ENCODE measurements around the gene ABR. TPM values are rescaled to one million over a fixed set of nuclear protein-coding genes. Genes with fewer than 3 reads are reported as not detected.
"Not testable (repeated sequence)": the region's sequence is repeated elsewhere in the genome, so short reads cannot be mapped to it uniquely, and the experiment has no call there.

The ABR gene
- polyA plus RNA-seq, 2 of the 4 experiments (the other 2 are of a cell fraction): 70.9 to 73.8 TPM

GRCh38 chr17:1122533-1123392 is 57.0 kb downstream of the ABR start:
- Histone ChIP-seq H3K27ac (peak overlapping the region; percentile 31 to 44; a peak in 5 of 6 replicates), H3K9me3 (no peaks in the 10 kb centered on the region; the same call in 2 of the 3 replicates), H3K4me2 (peak overlapping the region; percentile 59), H3K4me3 (no peak overlapping the region), H3K4me1 (peaks cover 14% of the 10 kb centered on the region; the same call in 2 of the 3 replicates)
- peak; percentile 74 for FAIRE-seq
- TF ChIP-seq ESRRA (IDR thresholded peaks at IDR 0.05; ENCODE audit: borderline replicate concordance, low read length): no peak
- TF ChIP-seq EHF (CRISPR knock-in tag; IDR thresholded peaks at IDR 0.05): no peak
- TF ChIP-seq FOXS1 (CRISPR knock-in tag; IDR thresholded peaks at IDR 0.05): 0 out of 2 replicates have a peak, but pooled peaks have one; percentile 36
- TF ChIP-seq E2F6 (IDR thresholded peaks at IDR 0.05; ENCODE audit: borderline replicate concordance, low read depth): no peak
- TF ChIP-seq RARB (CRISPR knock-in tag; IDR thresholded peaks at IDR 0.05): no peak
- TF ChIP-seq JUN (IDR thresholded peaks at IDR 0.05): no peak
- no peak for TF ChIP-seq NPAS2 (CRISPR knock-in tag; IDR thresholded peaks at IDR 0.05; ENCODE audit: borderline replicate concordance)
- TF ChIP-seq HOXB13 (CRISPR knock-in tag; IDR thresholded peaks at IDR 0.05; ENCODE audit: low read depth): no peak
- no peak for TF ChIP-seq FOSB (CRISPR knock-in tag; IDR thresholded peaks at IDR 0.05)
- no peak for TF ChIP-seq RNF2 (IDR thresholded peaks at IDR 0.05; ENCODE audit: borderline replicate concordance, low read depth)
- no peak for TF ChIP-seq ZSCAN20 (CRISPR knock-in tag; IDR thresholded peaks at IDR 0.05)
- no peak for TF ChIP-seq CHD4 (IDR thresholded peaks at IDR 0.05; ENCODE audit: borderline replicate concordance)
- TF ChIP-seq ELK1 (IDR thresholded peaks at IDR 0.05; ENCODE audit: low read depth, low read length): no peak
- no peak for TF ChIP-seq JUNB (IDR thresholded peaks at IDR 0.05)
- TF ChIP-seq MYC (IDR thresholded peaks at IDR 0.05; ENCODE audit: borderline replicate concordance, low read length): no peak
- no peak for TF ChIP-seq RFX5 (IDR thresholded peaks at IDR 0.05)
- TF ChIP-seq GATA3 (IDR thresholded peaks at IDR 0.05; ENCODE audit: borderline replicate concordance): no peak
- peak; percentile 92 to 93 for TF ChIP-seq RAD21 (conservative IDR thresholded peaks at IDR 0.05 in 1 of 2, IDR thresholded peaks at IDR 0.05 in 1 of 2)
- TF ChIP-seq HEYL (CRISPR knock-in tag; IDR thresholded peaks at IDR 0.05): no peak
- TF ChIP-seq MAX (IDR thresholded peaks at IDR 0.05): peak; percentile 47
- no peak for TF ChIP-seq FOSL2 (IDR thresholded peaks at IDR 0.05)
- TF ChIP-seq FOSL2 (CRISPR knock-in tag; IDR thresholded peaks at IDR 0.05): no peak
- peak; percentile 84 for TF ChIP-seq SMC3 (IDR thresholded peaks at IDR 0.05)
- TF ChIP-seq POLR2A (IDR thresholded peaks at IDR 0.05; ENCODE audit: low read length): no peak
- TF ChIP-seq NFE2L2 (conservative IDR thresholded peaks at IDR 0.05; ENCODE audit: low read length): no peak
- TF ChIP-seq SREBF2 (IDR thresholded peaks at IDR 0.05): no peak
- TF ChIP-seq HOXA7 (CRISPR knock-in tag; IDR thresholded peaks at IDR 0.05): no peak
- no peak for TF ChIP-seq HES2 (IDR thresholded peaks at IDR 0.05)
- no peak for TF ChIP-seq ZC3H11A (IDR thresholded peaks at IDR 0.05)
- peak; percentile 92 for TF ChIP-seq CTCF (IDR thresholded peaks at IDR 0.05)
- no peak for TF ChIP-seq HDAC2 (IDR thresholded peaks at IDR 0.05)
- 28% methylated on average over 21 of the region's 21 CpGs for WGBS (ENCODE audit: missing lambda C conversion rate)
- ChIA-PET CTCF (interaction anchor here (0.7 to 12.1 kb wide), 43 partner anchors 10 to 394 kb away, joined by 3 to 335 read pairs (median 5); partner anchors contain the start of genes ABR and INPP5K), POLR2A (interaction anchor here (0.6 to 1.0 kb wide), 3 partner anchors 25 to 131 kb away, joined by 3 read pairs; no protein-coding TSS in a partner anchor)
- peak; percentile 72 to 94 for ATAC-seq
- peak; percentile 71 to 91 for DNase-seq (ENCODE audit: low read depth in 1 of 2, low spot score in 1 of 2)

- H3K4me2 ChIP-seq; ATAC-seq; H3K27ac ChIP-seq; H3K9me3 ChIP-seq; DNase-seq (ENCODE audit: low read depth in 1 of 2, low spot score in 1 of 2); H3K4me3 ChIP-seq; FAIRE-seq; POLR2A ChIA-PET: not testable (repeated sequence)
- CTCF ChIA-PET: interaction anchor here (1.1 to 12.1 kb wide), 13 partner anchors 8 to 211 kb away, joined by 3 to 335 read pairs (median 11); partner anchors contain the start of gene ABR
- WGBS (ENCODE audit: missing lambda C conversion rate): no CpG with 5 or more reads among the region's 1 CpG
- H3K4me1 ChIP-seq: peaks cover 14% of the 10 kb centered on the region; the same call in 2 of the 3 replicates
Measured at GRCh38 chr17:1121442-1121817, 58.4 kb downstream of the ABR start.
